Activated gamma-delta T cell treated with anti-CD3 and anti-CD28 coated beads, Interleukin-2, amount 50 U/mL, for 16 hours (primary cell): Measurements from ENCODE around the gene PSD2.
"Not testable (repeated sequence)": the region's sequence is repeated elsewhere in the genome, so short reads cannot be mapped to it uniquely, and the experiment has no call there.

Experiments used
- DNase-seq: peaks from one replicate; pipeline ENCODE4 v3.0.0-alpha.2; 2020; ENCODE audit warnings: low read depth

The PSD2 gene

DNA sequence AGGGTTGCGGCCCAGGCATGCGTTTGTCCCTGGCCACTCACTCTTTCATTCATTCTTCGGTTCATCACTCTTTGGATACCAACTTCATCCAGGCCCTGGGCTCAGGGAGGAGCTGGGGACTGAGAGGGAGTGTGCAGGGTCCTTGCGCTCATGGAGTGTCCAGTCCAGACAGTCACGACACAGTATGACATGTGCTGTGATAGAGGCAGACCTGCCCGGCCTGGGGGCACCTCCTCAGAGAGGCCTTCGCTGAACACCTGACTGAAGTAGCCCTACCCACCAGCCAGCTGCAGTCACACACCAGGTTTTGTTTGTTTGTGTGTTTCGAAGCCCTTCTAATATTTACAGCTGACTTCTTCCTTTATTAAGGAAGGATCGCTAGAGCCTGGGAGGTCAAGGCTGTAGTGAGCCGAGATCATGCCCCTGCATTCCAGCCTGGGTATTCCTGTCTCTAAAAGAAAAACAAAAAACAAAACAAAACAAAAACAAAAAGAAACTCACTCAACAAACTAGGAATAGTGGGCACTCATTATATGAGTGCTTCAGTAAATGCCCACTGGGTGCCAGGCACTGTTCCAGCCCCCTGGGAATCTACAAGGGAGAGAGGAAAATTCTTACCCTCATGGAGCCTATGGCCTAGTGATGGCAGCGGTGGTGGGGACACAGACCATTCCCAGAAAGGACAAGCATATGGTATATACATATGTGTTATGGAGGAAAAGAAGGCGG is 6.3 kb upstream of the PSD2 start:
- no peak for DNase-seq

DNA sequence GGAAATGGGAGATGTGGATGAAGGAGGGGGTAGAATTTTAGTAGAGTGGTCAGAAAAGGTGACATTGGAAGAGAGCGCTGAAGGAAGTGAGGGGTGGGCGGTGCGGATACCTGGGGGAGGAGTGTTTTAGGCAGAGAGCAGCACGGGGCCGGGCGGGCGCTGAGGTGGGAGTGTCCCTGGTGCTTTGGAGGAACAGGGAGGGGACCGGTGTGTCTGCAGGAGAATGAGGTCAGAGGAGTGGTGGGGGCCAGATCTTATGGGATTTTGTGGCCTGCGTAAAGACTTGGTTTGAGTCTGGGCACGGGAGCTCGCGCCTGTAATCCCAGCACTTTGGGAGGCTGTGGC is 5.8 kb upstream of the PSD2 start:
- DNase-seq: no peak

DNA sequence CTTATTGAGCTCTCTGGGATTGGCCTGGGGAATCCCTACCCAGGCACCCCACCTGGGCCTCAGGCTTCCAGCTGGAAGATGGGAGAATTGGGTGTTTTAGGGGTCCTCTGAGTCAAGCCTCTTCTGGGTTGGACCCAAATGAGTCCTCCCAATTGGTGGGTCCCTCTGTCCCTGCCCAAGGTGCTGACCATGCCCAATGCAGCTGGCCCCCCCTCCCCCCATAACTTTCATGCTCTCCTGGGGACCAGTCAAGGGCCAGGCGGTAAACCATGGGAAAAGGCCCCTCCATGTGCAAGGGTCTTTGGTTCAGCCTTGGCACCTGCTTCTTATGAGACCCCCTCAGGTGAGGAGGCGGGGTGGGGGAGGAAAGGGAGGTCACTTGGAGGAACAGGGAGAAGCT is 3.4 kb upstream of the PSD2 start:
- no peak for DNase-seq

DNA sequence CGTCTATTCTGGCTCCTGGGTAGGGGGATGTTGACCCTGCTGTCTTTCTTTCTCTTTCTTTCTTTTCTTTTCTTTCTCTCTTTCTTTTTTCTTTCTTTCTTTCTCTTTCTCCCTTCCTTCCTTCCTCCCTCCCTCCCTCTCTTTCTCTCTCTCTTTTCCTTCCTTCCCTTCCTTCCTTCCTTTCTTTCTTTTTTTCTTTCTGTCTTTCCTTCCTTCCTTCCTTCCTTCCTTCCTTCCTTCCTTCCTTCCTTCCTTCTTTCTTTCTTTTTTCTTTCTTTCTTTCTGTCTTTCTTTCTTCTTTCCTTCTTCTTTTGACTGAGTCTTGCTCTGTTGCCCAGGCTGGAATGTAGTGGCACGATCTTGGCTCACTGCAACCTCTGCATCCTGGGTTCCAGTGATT is 3.0 kb upstream of the PSD2 start:
- not testable (repeated sequence) for DNase-seq

DNA sequence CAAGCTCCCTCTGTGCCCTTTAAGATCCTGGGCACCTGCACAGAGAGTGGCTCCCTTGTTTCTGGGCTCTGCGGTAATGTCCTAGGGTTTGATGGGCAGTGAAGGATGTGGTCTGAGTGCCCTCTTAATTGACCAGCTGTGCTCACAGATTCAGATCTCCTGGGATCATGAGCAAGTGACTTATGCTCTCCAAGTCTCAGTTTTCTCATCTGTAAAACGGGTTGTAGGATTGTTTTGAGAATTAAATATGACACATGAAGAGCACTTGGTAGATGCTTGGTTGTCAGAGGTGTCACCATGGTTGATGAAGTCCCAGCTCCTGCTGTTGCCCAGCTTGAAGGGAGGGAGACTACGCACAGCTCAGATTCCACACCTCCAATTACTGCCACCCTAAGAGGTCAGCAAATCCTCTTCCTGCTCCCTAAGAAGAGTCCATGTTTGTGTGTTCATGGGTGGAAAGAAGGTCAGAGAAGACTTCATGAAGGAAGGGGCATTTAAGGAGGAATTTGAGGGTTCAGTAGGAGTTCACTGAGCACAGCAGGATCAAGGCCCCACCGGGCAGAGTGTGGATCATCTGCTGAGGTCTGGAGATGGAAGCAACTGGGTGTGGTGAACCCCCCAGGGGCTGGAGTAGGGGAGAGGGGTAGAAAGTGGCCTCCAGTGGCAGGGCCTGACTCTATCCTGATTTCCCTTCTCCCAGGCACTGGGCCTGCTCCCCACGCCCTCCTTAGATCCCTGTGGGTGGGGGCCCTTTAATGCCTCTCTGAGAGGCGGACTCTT is 1.4 kb upstream of the PSD2 start:
- DNase-seq: no peak

DNA sequence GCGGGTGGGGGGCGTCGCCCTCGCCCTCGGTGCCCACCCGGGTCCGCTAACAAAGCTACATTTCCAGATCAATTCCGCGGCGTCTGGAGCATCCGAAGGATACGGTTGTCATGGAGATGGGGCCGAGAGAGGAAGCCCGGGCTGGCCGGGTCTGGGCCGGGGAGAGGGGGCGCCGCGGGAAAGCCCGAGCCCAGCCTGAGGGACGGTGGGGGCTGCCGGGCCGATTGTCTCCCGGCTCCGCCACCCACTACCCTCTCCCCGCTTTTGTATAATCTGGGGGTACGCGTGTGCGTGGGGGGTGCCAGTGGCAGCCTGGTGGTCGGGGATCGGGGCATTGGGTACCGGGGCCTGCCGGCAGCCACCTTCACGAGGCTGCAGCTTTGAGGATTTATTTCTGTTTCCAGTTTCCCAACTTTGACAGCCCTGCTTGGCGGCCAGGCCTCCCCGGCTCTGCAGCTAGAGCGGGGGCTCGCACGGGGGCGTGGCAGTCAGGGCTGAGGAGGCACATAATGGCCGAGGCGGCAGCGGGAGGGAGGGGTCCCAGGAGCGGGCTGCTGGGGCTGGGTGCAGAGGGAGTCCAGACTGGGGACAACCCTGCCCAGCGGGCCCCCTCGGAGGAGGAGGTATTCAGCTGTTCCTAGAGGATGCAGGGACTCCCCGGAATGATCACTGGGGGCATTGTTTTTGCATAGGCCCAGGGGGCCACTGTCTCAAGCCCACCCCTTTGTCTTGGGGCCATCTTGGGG is 626 bp downstream of the PSD2 start:
- no peak for DNase-seq

DNA sequence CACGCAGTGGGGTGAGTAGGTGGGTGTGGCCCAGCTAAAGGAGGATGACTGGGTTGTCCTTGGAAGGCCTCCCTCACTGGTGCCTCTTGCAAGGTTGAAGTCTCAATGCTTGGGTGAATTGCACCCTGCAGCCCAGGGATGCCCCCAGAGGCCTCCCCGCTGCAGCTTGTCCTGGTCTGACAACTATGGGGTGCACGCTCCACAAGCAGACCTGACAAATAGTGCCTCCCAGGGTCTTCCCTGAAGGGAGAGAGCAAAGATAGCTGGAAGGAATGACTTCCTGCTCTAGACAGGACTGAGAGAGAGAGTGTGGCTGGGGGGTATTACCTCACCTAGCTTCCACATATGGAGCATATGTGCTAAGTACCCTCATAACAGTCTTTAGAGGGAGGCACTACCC is 1.7 kb downstream of the PSD2 start:
- no peak for DNase-seq

DNA sequence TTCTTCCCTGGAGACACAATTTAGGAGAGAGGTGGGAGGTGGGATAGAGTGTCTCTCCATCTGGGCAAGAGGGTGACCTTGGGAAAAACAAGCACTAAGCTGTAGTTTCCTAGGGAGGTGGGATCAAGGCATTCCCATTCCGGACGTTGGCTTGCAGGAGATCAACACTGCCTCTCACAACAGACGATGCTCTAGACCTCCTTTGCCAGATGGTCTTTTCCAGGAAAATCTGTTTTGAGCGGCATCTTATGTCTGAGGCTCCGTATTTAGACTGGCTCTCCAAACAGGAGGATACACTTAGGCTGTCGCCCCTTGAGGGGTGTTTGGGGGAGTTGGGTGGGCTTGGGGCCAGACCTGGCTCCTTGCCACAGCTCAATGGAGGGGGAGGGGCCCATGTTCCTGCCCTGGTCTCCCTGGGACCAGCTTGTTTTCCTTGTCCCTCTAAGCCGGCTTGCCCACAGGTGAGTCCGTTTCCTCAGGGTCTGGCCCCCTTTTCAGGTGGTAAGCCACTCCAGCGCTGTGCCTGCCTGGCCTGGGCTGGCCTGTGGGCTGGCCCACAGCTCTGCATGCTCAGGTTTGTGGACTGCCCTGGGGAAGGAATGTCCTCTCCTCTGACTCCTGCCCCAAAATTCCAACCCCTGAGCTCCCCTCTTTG is 2.4 kb downstream of the PSD2 start:
- DNase-seq: no peak

DNA sequence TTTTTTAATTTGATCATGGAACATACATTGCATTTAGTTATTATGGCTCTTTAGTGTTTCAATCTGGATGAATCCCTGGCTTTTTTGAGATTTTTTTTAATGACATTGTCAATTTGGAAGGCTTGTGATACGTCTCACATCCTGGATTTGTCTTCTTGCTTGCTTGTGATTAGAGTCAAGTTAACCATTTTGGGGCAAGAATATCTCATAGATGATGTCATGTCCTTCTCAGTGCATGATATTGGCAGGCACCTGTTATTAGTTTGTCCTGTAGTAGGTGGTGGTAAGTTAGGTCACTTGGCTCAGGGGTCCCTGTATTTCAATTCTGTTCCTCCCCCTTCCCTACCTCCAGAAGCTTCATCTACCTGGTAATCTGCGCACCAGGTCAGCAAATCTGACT is 3.3 kb downstream of the PSD2 start:
- no peak for DNase-seq

DNA sequence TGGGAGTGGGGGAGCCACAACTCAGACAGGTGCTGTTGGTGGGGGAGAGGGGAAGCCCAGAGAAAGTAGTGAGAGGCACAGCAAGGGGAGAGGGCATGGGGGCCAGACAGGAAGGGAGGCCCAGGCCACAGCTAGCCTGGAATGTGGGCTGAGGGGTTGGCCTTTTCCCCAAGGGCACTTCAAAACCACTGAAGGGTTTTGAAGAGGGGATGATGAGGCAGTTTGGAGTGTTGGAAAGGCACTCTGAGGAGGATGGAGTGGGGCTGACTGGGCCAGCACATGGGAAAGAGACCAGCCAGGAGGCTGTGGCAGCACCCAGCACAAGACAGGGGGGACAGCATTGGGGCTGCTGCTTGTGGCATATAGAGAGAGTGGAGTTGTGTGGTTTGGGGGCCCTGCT is 3.8 kb downstream of the PSD2 start:
- DNase-seq: no peak

DNA sequence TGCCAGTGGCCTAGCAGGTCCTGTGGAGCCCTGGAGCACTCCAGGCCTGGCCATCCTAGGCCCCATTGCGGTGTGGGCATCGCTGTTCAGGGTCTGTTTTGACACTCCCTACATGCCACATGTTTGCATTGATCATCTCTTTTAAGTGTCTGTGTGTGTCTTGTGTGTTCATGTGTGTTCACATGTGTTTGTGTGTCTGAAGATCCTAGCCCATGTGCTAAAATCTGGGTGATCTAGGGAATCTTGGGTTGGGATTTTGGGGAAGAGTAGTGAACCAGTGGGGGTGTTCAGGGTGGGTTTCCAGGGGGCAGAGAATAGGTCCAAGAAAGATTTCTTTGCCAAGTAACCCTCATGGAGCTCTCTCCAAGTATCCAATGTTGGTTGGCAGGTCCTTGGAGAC is 8.4 kb downstream of the PSD2 start:
- DNase-seq: no peak

DNA sequence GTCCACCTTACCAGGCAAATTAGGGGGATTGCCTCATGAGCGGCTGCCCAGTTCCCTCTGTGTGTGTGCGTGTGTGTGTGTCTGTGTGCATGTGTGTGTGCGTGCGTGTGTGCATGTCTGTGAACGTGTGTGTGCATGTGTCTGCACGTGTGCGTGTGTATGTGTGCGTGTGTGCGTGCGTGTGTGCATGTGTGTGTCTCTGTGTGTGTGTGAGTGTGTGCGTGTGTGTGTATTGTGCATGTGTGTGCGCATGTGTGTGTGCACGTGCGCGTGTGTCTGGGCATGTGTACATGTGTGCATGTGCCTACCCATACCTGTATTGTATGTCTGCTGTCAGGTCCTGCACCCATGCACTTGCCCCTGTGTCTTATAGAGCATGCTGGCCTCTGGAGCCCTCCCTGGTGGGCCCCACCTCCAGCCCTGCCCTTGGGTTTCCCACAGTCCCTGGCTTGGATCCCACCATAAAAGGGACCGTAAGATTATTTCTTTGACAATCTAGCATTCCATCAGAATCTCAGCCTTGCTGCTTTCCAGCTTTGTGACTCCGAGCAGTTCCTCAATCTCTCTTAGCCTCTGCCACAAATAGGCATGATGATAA is 9.3 kb downstream of the PSD2 start:
- no peak for DNase-seq

DNA sequence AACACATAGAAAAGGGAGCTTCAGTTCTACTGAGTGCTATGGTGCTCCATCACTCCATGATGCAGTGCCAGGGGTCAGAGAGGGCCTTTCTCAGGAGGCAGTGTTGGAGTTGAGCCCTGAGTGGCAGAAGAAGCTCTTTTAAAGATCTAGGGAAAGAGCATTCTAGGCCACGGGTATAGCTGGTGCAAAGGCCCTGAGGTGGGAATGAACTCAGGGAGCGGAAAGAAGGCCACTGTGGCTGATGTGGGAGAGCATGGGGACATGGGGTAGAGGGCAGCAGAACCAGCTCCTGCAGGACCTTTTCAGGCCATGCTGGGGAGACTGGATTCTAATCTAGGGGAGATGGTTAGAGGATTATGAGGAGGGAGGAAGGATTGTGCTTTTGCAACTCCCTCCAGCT is 9.9 kb downstream of the PSD2 start:
- no peak for DNase-seq

DNA sequence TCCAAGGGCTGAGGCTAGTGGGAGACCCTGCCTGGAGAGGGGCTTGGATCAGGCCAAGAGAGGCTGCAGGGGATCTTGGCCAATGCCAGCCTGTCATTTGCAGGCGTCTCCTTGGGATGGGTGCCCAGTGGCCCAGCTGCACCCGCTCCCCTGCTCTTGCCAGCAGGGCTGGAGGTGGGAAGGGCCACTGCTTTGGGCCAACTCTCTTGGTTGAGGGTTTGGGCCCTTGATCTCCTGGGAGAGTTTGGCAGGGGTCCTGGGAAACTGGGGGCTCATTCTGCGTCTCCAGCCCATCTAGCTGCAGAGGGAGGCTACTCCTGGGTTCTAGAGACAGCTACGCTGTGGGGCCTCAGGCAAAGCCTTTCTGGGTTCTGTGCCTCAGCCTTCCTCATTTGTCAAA is 10.5 kb downstream of the PSD2 start:
- no peak for DNase-seq

DNA sequence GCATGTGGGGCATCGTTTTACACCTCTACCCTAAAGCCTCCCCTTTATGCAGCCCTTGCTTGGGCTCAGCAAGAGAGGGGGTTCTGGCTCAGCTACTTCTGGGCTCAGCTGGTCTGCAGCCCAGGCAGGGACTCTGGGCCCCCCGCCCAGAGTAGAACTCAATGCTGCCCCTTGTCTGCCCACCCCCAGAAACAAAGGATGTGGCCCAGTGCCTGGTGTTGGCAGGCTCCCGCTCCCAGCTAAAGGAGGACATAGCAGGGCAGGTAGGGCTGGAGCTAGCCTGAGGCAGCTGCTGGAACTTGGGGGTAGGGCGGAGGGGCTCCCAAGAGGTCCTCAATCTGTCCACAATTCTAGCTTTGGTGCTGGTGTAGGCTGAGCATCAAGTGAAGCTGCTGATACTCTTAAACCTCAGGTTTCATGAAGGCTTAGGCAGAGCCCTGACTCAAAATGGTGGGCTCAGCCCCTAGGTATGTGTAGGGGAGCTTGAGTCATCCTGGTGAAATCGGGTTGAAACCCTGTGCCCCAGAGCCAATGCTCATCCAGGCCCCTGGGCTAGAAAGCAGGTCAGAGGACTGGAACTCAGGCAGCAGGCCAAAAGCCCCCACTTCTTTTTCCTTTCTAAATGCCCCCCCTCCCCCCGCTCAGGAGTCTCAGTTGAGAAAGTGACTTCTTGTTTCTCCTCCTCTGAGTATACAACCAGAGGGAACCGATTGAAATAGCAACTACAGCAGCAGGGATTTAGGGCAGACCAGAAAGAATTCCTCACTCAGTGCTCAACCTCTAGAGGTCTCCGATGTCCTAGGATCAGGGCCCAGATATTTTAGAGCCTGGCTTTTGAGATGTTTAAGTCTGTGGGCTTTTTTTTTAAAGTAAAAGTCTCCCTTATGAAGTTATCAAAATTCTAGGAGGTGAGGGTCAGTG is 11.4 kb downstream of the PSD2 start:
- DNase-seq: no peak

DNA sequence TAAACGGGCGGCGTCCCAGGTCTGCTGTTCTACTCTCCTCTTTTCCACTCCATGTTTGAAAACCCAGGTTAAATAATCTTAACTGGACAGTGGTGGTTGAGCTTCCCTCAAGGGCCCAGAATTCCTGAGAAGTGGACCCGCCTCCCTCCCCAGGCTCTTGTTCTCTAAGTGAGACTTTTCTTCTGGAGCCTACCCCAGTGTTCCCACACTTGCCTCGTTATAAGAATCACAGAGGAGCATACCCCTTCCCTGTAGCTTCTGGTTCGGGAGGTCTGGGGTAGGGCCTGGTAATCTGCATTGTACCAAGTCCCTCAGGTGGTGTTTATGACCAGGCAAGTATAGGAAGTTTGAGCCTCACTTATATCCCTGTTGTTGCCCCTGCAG is 12.0 kb downstream of the PSD2 start:
- no peak for DNase-seq

DNA sequence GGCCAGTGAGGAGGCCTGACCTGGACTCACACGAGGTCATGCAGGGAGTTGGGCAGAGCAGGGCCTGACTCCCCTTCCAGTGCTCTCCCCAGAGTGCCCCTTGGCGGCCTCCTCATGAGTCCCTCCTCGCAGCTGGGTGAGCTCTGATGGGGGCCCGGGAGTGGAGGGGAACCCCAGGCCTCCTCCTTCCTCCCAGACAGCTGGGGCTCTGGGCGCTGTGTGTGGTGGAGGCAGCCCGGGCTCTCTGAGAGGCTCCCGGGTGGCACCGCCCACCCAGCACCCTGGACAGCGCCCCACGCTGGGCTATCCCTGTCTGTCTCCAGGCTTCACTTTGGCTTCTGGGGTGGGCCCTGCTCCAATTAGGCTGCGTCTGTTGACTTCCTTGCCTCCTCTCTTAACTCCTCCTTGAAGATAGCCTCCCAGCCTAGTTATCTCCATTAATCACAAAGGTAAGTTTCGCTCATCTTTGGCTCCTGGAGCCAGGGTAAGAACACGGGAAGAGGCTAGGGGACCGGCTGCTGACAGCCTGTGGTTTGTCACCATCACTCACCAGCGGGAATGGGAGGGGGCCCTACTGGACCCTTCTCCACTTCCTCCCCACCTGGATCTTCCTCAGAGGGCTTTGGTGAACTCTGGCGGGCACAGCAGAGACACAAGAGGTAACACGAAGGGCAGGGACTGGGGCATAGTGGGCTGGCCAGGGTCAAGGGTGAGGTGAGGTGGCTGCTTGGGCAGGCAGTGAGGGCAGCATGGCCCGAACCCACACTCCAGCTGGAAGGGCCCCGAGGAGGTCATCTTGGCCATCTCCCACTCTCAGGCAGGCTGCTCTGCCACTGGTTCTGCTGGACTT is 13.1 kb downstream of the PSD2 start:
- DNase-seq: no peak

DNA sequence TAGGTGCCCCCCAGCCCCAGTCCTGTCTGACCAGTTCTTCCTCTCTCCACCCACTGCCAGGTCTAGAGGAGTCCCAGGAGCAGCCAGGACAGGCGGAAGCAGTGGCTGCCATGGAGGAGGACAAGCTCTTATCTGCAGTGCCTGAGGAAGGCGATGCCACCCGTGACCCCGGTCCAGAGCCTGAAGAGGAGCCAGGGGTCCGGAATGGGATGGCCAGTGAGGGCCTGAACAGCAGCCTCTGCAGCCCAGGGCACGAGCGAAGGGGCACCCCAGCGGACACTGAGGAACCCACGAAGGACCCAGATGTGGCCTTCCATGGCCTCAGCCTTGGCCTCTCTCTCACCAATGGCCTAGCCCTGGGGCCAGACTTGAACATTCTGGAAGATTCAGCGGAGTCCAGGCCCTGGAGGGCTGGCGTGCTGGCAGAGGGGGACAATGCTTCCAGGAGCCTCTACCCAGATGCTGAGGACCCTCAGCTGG is 13.8 kb downstream of the PSD2 start:
- DNase-seq: no peak

DNA sequence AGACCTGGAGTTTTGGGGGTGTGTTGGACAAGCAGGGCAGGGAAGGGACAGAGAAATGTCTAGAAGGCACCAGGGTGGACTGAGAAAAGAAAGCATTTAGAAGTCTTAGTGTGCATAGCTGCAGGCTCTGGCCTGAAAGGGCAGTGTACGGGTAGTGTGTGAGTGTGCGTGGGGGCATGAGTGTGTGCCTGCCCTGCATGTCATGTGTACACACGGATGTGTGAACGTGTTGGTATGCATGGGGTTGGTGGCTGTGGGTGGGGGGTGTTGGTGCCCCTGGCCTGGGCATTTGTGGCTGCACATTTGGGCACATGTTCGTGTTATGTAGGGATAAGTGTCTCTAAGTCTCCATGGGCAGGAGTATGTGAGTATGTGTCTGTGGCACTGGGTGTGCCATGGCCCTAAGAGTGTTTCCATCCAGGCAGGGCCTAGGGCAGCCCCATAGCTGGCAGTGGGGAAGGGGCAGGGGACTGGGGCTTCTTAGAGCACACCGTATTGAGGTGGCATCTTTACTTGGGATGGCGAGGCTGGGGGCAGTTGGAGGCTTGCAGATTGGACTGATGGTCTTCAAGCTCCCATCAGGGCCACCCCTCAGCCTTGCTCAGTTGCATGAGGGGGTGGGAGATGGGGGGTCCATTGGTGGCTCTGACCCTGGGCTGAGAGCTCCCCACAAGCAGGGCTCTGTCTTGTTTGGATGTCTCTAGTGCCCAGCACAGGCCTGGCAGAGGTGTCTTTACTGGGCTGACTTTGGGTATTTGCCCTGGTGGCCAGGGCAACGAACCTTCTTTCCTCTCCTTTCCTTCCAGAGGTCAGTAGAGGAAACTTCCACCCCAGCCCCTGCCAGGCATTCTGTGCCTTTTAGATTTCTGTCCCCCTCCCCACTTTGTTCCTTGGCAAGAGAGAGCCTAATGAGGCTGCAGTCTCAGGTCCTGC is 15.0 kb downstream of the PSD2 start:
- DNase-seq: no peak
